ENCODE data around the gene LMF1.
"Not testable (repeated sequence)": the region's sequence is repeated elsewhere in the genome, so short reads cannot be mapped to it uniquely, and the experiment has no call there.

LMF1 gene

DNA sequence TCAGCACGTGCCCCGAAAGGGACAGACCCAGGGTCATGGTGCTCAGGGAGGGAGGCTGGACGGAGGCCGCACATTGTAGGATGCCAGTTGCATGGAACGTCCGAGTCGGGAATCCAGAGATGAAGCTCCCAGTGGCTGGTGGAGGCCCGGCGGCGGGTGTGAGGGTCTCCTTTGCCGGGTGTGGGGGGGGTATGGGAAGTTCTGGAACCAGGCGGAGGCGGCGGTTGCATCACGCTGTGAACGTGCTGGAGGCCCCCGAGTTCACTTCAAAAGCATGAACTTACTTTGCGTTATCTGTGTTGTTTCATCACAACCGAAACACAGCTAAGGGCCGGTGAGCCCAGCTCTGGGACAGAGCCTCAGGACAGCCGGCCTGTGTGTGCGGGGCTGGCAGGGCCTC is 96.9 kb downstream of the LMF1 start:
- DNase-seq (ENCODE audit: insufficient read length, low spot score) (no peak), FAIRE-seq (no peak)

GRCh38 chr16:873243-873661 is 97.5 kb downstream of the LMF1 start:
- DNase-seq (ENCODE audit: insufficient read length, low spot score), result no peak
- no peak for FAIRE-seq

GRCh38 chr16:872436-873242 is 98.1 kb downstream of the LMF1 start:
- DNase-seq (ENCODE audit: insufficient read length, low spot score) (no peak), FAIRE-seq (no peak)

DNA sequence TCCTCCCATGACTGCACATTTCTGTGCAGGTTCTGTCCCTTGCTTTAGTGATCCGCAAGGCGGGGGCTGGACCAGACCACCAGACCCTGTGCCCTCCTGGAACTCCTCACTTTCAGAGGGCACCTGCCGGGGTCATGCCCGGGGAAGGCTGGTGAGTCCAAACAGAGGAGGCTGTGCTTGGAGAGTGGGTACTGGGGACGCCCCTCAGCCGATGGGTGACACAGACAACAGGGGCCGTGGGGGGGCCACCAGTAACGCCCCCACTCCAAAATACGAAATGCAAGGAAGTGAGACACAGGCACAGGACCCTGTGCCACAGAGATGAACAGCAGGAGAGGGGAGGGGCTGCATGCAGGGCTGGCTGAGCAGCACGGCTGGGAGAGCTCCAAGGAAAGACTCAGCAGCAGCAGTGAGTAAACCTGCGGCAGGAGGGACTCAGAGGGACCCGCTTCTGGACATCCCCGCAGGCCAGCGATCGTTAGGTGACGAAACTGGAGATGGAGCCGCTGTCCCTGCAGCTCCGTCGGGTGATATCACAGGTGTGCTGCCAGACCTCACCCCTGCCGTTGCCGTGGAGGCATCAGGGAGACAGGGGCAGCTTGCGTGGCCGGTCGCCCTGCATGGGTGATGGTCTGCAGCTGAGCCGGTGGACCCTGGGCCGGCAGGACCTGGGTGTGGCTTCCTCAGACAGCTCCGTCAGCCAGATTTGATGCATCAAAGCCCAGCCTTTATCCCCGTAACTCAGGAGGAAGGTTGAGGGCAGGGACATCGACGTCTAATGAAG is 99.0 kb downstream of the LMF1 start:
- no peak for FAIRE-seq
- no peak for DNase-seq (ENCODE audit: insufficient read length, low spot score)

DNA sequence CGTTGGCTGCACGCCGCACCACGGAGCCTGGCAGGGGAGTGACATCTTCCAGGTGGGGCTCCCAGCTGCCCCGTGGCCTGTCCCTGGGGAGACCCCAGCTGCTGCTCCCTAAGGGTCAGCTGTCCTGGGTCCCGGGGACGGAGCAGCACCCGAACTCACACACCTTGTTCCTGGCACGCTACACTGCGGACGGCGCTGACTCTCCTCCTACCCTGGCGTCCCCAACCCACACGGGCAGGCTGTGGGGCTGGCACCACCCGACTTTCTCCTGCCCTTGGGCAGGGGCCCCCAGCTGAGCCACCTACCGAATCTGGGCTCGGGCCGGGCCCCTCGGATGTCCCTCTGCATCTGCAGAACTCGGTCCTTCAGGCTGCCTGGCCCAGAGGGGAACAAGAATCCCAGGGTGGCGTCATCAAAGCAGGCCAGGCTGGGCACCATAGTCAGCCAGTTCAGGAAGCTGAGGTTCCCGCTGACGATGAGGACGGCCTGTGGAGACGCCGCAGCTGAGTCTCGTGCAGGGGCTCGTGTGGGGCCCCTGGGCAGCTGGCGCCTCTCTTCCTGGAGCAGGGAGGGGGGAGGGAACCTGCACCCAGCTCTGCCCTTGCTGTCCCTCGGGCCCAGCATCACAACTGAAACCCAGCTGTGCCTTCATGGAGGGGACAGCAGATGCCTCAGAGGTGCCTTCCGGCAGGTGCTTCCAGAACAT is 99.8 kb downstream of the LMF1 start:
- DNase-seq (ENCODE audit: insufficient read length, low spot score), result no peak
- no peak for FAIRE-seq

GRCh38 chr16:869823-870641 is 100.8 kb downstream of the LMF1 start:
- FAIRE-seq, result no peak
- no peak for DNase-seq (ENCODE audit: insufficient read length, low spot score)

- FAIRE-seq, result no peak
- DNase-seq (ENCODE audit: insufficient read length, low spot score), result no peak
Observed at GRCh38 chr16:868846-869822, 101.7 kb downstream of the LMF1 start.

DNA sequence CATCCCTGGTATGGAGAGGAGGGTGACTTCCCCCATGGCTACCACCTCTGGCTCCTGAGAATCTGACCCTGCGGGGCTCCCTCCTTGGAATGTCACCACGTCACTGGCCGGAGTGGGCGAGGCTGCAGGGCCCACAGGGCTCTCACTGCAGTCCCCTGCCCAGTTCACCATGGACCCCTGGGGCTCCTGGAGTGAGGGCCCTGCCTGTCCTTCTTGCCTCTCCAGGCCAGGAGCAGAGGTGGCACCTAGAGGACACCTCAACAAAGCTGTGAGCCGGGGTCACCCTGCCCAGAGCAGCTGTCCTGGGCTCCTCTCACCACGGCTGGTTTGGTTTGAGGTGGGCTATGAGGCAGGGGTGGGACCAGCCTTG is 102.4 kb downstream of the LMF1 start:
- FAIRE-seq (no peak), DNase-seq (ENCODE audit: insufficient read length, low spot score) (no peak)

GRCh38 chr16:867421-868385 is 103.1 kb downstream of the LMF1 start:
- FAIRE-seq, result no peak
- no peak for DNase-seq (ENCODE audit: insufficient read length, low spot score)

- no peak for FAIRE-seq
- DNase-seq (ENCODE audit: insufficient read length, low spot score), result no peak
Observed at GRCh38 chr16:866252-866896, 104.4 kb downstream of the LMF1 start.

- DNase-seq (ENCODE audit: insufficient read length, low spot score), result no peak
- FAIRE-seq, result no peak
Observed at GRCh38 chr16:865026-865425, 105.8 kb downstream of the LMF1 start.

DNA sequence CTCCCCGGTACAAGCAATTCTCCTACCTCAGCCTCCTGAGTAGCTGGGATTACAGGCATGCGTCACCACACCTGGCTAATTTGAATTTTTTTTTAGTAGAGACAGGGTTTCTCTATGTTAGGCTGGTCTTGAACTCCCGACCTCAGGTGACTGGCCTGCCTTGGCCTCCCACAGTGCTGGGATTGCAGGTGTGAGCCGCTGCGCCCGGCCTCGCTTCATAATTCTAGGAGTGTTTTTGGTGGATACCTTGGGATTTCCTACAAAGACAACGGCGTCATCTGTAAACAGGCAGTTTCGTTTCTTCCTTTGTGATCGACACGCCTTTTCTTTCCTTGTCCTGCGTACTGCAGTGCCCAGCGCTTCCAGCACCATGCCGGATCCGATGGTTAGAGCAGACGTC is 109.3 kb downstream of the LMF1 start:
- no peak for DNase-seq (ENCODE audit: insufficient read length, low spot score)
- FAIRE-seq, result no peak

- FAIRE-seq (no peak), DNase-seq (ENCODE audit: insufficient read length, low spot score) (no peak)
Observed at GRCh38 chr16:860891-861290, 109.9 kb downstream of the LMF1 start.

DNA sequence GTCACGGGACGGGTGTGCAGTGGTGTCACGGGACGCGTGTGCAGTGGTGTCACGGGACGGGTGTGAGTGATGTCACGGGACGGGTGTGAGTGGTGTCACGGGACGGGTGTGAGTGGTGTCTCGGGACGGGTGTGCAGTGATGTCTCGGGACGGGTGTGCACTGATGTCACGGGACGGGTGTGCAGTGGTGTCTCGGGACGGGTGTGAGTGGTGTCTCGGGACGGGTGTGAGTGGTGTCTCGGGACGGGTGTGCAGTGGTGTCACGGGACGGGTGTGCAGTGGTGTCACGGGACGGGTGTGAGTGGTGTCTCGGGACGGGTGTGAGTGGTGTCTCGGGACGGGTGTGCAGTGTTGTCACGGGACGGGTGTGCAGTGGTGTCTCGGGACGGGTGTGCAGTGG is 111.8 kb downstream of the LMF1 start:
- not testable (repeated sequence) for FAIRE-seq; DNase-seq (ENCODE audit: insufficient read length, low spot score)

DNA sequence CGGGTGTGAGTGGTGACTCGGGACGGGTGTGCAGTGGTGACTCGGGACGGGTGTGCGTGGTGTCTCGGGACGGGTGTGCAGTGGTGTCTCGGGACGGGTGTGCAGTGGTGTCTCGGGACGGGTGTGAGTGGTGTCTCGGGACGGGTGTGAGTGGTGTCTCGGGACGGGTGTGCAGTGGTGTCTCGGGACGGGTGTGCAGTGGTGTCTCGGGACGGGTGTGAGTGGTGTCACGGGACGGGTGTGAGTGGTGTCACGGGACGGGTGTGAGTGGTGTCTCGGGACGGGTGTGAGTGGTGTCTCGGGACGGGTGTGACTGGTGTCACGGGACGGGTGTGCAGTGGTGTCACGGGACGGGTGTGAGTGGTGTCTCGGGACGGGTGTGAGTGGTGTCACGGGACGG is 112.3 kb downstream of the LMF1 start:
- not testable (repeated sequence) for FAIRE-seq

DNA sequence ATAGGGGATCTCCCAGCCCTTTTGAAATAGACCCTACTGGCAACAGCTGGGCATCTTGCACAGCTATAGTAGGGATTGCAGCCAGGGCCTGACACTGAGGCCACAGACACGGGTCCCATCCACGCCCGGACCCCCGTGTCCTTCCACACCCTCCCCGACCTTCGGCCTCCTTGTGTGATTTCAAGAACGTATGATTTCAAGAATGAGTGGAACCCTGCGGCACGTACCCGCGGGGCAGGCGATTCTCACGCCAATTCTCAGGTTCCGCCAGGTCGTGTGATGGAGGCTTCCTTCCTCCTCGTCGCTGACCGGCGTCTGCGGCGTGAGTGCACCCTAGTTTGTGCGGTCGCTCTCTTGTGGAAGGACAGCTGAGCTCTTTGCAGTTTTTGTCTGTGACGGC is 114.0 kb downstream of the LMF1 start:
- FAIRE-seq, result no peak
- no peak for DNase-seq (ENCODE audit: insufficient read length, low spot score)

More for the DNA sequence above, 112.3 kb downstream of the LMF1 start:
- not testable (repeated sequence) for DNase-seq (ENCODE audit: insufficient read length, low spot score)

DNA sequence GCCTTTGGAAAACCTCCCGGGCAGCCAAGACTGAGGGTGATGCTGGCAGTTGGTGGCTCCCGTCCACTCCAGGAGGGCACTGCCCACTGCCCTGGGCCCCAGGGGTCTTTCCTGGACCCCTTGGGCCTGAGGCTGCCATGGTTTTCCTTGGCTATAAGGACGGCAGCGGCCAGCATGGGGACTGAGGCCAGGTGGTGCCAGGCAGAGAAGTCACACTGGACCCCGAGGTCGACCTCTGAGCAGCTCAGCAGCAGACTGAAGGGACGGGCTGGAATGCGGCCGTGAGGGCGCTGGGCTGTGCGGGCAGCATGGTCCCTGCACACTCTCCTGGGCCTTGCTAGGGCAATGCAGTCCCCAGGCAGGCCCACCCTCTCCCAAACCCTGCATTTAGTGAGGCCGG is 114.7 kb downstream of the LMF1 start:
- DNase-seq (ENCODE audit: insufficient read length, low spot score) (no peak), FAIRE-seq (no peak)

GRCh38 chr16:855471-855870 is 115.3 kb downstream of the LMF1 start:
- DNase-seq (ENCODE audit: insufficient read length, low spot score) (no peak), FAIRE-seq (no peak)

Measured in GM19239 (cell line).